Stimulated activated CD4-positive, alpha-beta T cell treated with anti-CD3 and anti-CD28 coated beads, TNF-alpha, amount 100 ng/mL, for 48 hours (primary cell): ENCODE measurements around the gene SLC8A3.

Experiments used
- DNase-seq, 3 donors: peaks; one replicate each; pipeline ENCODE4 v3.0.0-alpha.2; 2020; ENCODE audit warnings: low read depth in 3 of 3

Gene SLC8A3

DNA sequence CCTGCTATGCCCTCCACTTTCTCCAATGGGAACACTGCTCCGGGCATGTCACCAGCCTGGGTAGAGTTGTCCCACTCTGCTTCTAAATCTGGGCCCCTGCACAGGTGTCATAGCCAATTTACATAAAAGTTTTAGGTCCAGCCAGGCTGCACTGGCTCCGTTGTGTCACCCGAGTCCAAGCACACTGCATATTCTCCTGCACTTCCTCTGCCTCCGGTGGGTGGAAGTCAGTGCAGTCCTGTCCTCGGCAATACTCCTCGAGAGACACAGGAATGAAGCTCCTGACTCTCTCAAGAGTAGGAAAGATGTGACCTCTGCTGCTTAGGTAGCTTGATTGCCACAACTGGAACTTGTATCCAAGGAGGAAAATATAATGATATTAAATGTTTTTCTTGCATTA lies 15.2 kb downstream of the SLC8A3 start:
- DNase-seq, result no peak

GRCh38 chr14:70171726-70172125 lies 17.0 kb downstream of the SLC8A3 start:
- DNase-seq, result no peak

- DNase-seq, result no peak
These were observed 17.8 kb downstream of the SLC8A3 start for GRCh38 chr14:70170976-70171375.

GRCh38 chr14:70168406-70168805 lies 20.3 kb downstream of the SLC8A3 start:
- DNase-seq, result no peak

DNA sequence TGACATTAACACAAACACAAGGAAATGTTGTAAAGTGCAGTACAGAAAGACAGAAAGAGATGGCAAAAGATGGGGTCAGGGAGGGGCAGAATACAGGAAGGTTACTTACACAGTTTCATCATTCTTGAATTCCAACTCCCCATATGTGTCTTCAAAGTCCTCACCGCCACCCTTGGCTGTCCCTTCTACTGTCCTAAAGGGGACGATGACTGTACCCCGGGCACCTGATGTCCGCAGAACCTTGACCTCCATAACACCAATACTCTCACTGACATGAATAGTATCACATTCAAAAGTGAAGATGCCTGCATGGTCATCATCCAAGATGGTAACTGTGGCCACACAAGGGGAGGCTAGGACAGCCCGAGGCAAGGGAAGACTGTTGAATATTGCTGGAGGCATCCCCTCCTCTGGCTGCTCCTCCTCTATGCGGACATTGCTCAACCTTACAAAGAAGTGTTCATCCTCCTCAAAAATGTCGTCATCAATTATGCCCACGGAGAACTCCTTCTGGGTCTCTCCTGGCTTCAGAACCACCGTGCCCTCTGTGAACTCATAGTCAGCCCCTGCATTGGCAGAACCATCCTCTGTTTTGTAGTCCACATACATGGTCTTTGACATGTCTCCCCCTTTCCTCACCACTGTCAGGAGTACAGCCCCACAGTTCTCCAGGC lies 22.1 kb downstream of the SLC8A3 start:
- DNase-seq, result no peak

DNA sequence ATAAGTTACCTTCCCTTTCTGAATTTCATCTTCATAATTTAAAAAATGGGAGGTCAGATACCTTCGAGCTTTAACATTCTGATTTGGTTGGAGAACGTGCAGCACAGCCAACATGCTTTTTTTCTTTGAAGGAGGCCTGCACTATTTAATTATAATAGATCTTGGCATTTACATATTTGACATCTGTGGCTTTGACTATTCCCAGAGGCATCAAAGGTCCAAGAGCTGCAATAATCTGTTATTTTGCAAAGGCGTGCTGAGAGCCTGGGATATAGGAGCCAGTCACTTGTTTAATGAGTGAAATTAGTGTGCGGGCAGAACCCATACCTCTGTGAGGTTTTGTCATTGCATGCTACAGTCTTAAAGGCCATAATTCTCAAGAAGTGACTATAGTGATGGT lies 26.4 kb downstream of the SLC8A3 start:
- no peak for DNase-seq

DNA sequence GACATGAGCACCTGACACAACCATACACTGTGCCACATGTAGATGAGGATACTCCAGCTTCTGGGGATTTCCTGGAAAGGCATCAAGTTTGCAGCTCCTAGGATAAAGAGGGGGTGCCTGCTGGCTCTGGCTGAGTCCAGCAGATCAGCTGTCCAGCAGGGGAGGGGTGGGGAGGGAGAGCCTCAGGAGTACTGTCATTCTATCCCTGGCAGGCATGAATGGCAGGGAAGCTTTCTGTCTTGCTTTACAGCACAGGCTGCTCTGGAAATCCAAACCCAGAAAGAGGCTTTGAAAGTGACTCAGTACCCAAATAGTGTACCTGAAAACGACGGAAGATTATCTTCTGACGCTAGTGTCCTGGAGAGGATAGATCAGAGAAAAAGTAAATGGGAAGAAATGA lies 32.2 kb downstream of the SLC8A3 start:
- no peak for DNase-seq

- no peak for DNase-seq
These were observed 36.0 kb downstream of the SLC8A3 start for GRCh38 chr14:70152704-70153103.

- DNase-seq, result no peak
These were observed 36.7 kb downstream of the SLC8A3 start for GRCh38 chr14:70152081-70152480.

- no peak for DNase-seq
These were observed 39.1 kb downstream of the SLC8A3 start for GRCh38 chr14:70149596-70150165.

DNA sequence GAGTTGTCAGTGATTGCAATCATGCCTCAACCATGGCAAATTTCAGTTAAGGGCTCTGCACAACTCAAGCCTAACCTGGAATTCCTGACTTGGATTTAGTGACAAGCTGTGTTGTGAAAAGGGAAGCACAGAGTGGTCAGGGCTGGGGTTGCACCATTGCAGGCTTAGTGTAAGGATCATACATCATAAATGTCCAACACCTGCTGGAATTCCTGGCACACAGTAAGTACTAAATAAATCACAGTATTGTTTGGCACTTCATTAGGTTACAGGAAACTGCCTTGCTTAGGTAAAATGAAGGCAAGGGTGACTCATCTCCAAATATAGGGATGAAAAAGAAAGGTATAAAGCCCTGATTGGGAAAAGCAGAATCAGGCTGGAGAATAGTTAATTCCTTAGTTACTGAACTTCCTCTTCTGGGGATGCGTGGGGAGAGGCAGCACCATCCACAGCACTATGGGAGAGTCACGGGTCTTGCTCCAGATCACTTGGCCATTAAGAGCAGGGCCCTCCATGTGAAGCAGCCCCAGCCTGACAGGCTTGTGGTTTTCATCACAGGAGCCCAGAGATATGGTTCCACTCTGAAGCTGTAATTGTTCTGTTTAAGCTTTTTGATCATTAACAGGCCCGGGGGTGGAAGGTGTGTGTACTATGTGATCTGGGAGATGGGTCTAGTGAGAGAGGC lies 39.7 kb downstream of the SLC8A3 start:
- DNase-seq, result no peak

- no peak for DNase-seq
These were observed 40.4 kb downstream of the SLC8A3 start for GRCh38 chr14:70148351-70148750.

GRCh38 chr14:70144046-70144445 lies 44.7 kb downstream of the SLC8A3 start:
- no peak for DNase-seq

DNA sequence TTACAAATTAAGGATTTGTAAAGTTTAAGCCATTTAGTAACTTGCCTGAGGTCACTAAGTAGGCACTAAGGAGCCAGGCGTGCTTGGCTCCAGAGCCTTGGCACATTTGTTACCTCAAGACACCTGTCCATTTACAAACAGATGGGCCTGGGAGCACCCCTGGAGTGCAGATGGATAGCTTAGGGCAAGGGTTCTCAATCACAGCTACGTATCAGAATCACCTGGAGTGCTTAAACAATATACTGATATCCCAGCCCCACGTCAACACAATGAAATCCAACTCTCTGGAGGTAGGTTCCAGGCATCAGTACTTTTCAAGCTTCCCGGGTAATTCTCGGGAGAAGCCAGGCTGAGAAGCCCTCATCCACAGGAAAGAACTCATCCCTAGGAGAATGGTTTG lies 45.4 kb downstream of the SLC8A3 start:
- DNase-seq, result no peak

DNA sequence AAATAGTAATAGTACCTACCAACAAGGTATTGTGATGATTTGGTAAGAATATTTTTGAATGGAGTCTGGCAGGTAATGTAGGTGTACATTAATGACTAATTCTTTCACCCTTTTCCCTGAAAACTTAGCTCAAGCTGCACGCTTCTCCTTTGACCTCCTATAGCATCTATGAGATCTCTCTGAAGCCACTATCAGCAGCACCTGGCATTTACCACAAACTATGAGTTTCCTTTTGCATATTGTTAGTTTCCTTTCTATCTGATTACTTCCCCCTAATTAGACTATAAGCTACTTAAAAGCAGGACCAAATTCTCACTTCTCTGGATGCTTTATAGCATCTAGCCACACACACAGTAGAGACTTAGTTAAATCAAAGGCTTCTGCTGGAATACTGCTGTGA lies 48.1 kb downstream of the SLC8A3 start:
- no peak for DNase-seq

- DNase-seq, result no peak
These were observed 49.4 kb downstream of the SLC8A3 start for GRCh38 chr14:70139384-70139783.

GRCh38 chr14:70137788-70138187 lies 51.0 kb downstream of the SLC8A3 start:
- no peak for DNase-seq

- DNase-seq, result no peak
These were observed 55.3 kb downstream of the SLC8A3 start for GRCh38 chr14:70133461-70133860.

DNA sequence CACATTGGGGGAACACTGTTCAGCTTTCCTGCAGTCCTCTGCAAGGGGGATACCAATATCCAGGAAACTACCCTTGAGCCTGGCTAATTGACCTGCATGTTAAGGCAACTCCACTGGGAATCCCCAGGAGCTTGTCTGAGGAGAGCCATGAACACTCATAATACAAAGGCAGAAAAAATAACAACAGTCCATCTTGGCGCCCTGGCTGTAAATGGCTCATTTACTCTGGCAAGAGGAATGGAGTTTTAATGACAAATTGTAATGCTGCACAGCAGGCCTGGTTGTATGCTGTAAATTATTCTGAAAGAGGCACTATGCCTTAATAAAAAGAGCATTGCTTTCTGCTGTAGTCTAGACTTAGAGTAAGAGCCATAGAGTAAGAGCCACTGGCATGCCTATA lies 58.3 kb downstream of the SLC8A3 start:
- DNase-seq, result no peak

- no peak for DNase-seq
These were observed 61.6 kb downstream of the SLC8A3 start for GRCh38 chr14:70127186-70127585.

DNA sequence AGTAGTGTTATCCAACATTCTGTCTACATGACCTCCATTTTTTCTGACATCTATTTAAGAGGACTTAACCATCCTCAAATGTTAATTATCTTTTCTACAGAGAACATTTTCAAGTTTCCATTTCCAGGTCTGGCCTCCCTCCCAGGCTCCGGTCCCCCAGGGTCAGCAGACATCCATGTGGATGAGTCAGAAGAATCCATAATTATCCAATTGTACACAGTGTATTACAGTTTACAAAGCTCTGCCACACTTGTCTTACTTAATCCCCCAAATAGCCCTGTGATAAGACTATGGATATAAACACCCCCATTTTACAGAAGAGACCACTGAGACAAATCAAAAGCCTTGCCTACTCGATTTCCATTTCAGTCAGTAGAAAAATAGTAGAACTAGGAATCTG lies 65.0 kb downstream of the SLC8A3 start:
- no peak for DNase-seq

DNA sequence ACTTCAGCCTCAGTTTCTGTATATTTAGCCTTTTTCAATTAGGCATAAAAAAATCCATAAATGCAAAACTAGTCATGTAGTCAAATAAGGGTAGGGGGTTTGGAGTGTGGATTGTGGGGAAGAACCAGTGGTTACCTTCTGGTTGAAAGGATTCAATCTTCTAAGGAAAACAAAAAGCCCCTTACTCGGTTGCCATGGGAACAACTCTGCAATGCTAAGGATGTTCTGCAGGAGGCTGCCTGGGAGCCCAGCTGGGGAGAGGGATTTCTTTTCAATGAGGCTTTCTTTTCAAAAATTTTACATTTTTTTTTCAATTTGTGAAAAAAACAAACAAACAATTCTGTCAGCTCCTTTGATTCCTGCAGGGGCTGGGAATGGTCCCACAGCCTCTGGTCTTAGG lies 67.2 kb downstream of the SLC8A3 start:
- no peak for DNase-seq

DNA sequence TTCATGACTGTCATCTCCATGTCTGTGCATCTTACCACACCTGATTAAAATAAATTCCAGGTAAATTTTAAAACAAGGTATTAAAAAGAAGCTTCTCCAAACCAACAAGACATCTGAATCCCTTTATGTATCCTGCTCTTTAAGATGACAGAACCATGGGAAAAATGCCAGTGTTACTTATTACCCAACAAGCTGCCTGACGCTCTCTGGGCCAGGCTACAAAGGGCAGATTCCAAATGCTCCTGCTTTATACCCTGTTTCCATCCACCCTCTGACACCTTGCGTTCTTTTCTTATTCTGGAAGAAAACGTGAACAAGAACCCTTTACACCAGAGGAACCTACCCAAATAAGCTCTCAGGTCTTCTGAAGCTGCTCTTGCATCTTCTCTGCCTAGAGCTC lies 70.7 kb downstream of the SLC8A3 start:
- no peak for DNase-seq
